Stimulated activated CD4-positive, alpha-beta T cell treated with anti-CD3 and anti-CD28 coated beads, Interleukin-12 subunit alpha, Interleukin-12 subunit beta, amount 100 ng/mL, for 4 hours (primary cell): ENCODE results near the gene TMEM185B.

Experiments
- DNase-seq: peaks from one replicate; pipeline ENCODE4 v3.0.0-alpha.2; 2020

Gene TMEM185B

DNA sequence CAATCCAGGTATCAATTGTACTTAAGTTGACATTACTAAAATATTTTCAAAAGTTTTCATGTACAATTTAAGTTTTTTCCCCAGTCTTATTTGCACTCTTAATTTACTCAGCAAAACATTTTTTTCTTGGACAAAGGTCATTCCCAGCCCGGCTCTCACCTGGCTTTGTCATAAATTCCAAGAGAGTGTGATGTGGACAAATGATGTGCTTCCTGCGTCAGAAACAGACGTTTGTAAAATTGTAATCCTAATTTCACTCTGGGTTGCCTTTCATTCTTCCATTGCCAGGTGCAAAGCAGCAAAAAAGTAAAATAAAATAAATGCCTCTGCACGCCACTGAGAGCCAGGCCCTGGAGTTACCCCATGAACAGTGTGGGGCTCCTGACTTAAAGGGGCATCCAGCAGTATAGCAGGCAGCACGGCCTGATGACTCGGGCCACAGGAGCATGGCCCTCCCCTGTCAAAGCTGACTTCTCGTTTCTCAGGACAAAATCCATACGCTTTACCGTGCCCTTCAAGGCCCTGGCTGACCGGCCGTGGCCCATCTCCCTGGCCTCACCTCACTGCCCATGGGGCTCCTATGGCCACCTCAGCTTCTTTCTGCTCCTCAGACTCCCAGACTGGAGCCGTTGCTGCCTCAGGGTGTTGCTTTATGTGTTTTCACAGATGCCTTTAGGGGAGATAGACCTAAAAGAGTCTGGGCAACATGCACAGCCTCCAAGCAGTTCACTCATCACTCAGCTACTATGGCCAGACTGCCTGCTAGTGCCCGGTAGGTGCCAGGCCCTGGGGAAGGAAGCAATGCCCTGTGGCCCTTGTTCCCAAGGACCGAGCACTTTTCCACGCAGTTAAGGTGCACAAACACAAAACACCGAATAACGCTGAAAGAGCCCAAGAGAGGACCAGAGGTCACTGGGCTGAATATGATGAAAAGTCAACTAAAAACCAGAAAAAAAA lies 7.6 kb upstream of the TMEM185B start:
- DNase-seq, result no peak

DNA sequence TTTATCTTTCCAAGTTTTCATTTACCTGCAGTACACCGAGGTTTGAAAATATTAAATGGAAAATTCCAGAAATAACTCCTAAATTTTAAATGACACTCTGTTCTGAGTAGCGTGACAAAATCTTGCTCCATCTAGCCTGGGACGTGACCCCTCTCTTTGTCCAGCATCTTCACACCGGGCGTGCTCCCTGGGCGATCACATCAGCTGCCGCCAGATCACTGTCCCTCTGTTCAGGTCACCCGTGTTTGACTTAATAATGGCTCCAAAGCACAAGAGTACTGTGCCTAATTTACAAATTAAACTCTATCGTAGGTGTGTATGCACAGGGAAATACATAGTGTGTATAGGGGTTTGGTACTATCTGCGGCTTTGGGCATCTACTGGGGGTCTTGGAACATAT lies 6.1 kb upstream of the TMEM185B start:
- no peak for DNase-seq

DNA sequence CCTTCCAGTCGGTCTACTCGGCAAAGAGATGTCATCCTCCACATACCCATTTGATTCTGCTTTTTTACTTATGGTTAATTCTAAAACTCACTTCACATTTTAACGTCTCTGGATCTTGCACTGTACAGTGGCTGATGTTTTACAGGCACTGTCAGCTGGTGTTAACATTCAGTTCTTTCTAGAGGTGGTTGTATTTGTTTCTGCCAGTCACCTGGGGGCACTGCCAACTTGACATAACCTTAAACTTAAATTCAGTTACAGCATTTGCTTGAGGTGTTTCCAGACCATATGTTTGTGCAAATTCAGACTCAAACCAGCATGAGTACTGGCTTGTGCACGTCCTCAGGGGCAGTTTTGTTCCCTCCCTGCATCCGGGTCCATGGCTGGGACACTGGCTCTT lies 5.3 kb upstream of the TMEM185B start:
- DNase-seq, result no peak

DNA sequence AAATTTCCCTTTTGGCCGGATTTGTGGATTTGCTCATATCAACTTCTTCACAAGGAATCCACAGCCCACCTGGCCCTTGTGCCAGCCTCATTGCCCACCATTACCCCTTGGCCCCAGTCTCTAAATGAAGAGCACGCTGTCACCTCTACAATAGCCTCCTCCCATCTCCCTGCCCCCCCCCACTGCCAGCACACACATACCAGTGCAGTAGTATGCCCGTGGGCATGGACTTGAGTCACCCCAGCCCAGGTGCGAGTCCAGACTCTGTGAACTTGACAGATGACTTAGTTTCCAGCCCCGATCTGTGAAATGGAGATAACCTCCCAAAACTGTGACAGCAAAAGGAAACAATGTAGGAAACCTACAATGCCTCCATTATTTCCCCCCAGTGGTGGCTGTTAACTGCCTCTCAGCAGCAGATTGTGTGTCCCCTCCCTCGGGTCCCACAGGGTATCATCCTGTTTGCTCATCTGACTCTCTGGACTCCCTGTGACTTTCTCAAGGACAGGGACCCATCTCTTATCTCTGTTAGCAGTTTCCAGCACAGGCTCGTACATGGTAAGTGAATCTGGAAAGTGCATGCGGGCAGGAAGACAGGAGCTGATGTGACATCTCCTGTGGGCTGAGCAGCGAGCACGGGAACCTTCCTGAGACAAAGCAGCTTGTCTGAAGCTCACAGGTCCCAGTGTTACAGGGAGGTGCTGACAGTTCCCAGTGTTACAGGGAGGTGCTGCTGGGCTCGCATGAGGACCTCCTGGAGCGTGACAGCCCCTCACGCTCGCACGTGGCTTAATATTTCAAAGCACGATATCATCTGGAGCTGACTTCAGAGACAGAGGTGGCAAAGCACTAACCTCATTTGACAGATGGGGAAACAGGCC lies 4.2 kb upstream of the TMEM185B start:
- peak; percentile 25 for DNase-seq

DNA sequence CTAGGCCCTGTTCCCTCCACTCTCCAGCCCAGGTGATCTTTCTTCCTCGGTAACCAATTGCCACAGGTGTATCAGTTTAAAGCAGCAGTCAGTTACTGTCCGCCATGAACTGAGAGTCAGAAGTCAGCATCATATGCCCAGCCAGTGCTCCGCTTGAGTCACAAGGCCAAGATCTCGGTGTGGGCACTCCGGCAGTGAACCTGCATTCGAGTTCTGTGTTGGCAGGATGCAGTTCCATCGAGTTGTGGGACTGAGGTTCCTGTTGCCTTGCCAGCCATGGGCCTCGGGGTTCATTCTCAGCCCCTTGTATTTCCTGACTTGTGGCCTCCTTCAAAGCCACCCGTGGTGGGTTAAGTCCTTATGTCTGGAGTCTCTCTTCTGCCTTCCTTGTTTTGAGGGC lies 3.1 kb upstream of the TMEM185B start:
- no peak for DNase-seq

DNA sequence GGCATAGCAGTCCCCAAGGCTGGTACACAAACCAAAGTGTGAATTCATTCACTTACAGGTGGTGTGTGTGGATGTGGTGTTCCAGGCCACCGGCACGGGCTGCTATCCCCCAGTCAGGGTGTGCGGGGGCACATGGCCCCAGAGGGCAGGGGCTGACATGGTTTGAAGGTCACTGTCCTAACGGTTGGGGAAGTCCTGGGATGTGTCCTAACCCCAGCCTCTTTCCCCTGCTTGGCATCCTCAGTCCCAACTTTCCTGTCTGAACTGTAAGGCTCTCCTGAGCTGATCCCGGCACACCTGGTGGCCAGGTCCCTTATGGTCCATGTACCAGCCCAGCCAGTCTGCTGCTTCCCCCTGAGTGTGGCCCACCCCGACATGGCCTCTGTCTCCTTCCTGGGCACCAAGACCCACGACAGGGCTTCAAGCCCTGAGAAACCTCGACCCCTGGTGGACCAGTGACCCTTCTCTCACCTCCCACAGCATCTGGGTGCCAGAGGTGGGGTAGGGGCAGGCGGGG lies 2.4 kb upstream of the TMEM185B start:
- DNase-seq, result no peak

DNA sequence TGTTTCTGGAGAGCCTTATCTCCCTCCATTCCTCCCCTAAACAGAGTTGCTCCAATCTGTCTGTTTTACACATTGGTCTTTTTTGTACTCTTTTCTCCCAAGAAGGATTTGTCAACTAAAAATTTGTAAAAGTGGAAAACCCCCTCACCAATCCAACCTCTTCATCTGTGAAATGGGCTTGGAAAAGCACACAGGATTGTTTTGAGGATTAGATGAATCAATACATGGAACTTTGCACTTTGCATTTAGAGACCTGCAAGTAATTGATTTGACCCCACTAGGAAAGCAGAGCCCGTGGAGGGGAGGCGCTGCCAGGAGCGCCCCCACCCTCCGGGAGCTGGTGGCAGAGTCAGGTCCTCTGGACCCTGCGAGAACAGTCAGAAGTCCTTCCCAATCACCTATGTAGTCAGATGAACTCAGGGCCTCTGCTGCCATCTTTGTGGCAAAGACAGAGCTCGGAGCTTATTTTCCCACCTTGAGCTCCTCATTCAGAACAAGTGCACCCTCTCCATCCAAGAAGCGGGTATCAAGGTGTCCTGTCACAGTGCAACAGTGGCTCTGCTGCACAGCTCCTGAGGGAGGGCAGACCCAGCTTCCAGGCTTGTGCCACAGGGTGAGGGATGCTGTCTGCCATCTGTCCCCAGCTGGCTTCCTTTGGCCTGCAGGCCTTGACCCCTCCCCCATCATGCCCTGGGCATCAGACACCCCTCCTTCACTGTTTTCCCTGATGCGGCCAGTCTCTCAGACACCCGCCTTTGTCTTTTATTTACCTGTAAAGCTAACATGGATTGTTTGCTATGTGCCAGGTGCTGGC lies 1.7 kb upstream of the TMEM185B start:
- DNase-seq, result no peak

DNA sequence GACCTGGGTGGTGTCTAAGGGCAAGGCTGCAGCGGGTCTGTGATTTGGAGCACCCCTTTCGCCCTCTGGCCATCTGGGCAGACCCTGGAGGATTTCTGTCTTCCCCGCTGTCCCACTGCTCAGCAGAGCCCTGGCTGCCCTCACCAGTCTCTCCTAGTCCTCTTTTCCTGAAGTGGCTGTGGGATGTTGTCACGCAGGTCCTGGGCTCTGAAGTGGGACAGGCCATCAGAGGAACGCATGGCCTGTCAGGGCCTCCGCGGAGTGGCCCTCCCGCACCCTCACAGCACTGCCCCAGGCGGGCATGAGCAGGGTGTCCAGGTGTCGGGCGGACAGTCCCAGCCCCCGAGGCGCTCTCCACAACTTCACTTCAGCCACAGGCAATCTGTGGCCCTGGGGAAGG lies 1.1 kb upstream of the TMEM185B start:
- DNase-seq, result no peak

DNA sequence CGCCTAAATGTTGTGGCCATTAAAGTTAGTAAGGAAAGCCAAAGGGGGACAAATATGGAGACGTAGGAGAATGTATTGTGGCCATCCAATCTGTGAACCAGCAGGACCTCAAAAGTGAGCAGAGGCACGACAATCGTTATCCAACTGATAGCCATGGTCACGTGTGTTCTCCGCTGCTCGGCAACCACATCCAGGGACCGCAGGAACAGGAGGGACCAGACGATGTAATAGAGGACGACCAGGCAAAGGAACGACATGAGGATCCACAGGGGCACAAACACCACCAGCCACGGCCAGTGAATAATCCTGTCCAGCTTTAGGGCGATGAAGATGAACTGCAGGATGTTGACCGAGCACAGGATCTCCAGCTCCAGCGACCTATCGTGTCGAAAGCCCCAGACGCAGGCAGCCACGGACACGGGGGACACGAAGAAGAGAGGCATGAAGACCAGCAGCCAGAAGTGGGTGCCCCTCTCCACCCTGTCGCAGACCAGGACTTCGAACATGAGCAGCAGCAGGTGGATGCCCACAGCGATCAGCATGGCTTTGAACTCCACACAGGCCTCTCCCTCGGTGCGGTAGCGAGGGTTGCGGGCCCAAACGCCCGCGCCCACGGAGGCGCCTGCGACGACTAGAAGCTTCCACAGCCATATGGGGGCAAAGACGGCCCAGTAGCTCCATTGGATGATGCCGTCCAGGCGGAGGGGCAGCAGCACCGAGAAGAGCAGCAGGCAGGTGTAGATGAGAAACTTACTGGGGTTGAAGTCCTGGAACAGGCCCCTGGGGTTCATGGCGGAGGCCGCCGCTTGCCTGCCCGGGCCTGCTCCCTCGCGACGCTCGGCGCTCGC lies 790 bp downstream of the TMEM185B start:
- no peak for DNase-seq

DNA sequence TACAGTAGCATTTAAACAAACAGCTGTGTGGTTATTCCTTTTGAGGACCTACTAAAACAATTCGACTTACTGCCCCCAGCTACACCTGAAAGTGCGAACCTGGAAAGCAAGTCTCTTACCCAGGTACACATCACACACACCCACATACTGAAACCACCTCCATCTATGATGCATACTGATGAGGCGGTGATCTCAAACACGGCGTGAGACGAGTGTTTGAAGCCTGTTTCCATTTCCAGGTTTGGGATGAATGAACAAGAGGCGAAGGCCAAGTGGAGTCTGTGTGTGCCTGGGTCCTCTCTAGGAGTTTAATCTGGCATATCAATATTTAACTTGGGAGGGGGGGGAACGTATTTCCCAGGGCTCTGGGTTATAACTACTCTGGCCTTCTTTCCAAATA lies 1.6 kb downstream of the TMEM185B start:
- DNase-seq, result no peak

DNA sequence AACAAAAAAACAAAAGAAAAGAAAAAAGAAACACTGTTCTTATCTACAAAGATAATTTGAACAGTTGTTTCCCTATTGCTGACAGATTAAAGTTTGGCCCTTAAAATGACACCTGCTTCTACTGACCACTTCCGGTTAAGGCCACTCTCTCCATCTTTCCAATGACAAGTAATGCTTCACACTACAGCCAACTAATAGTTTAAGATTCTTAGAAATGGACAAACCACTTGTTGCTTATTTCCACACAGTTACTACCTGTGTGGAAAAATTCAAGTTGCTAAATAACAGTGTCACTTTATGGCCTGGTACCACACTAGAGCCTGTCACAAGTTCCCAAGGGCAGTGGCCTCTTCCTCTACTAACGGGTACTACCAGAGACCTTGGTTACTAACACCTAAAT lies 2.4 kb downstream of the TMEM185B start:
- no peak for DNase-seq

DNA sequence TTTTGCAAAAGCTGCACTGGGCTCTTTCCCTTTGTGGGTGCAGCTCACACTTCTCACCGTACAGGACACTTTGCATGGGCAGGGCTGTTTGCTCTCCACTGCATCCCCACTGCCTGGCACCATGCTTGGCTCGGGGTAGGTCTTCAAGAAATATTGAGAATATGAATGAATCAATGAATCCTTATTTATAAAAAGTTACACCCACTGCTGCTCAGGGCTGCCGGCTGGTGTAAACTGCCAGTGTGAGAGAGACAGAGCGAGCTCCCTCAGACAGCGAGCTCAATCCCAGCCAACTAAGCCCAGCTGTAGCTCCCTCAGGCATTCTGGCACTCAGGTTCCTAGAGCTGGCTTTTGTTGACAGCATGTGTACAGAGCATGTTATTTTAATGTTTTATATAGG lies 3.4 kb downstream of the TMEM185B start:
- DNase-seq, result no peak

DNA sequence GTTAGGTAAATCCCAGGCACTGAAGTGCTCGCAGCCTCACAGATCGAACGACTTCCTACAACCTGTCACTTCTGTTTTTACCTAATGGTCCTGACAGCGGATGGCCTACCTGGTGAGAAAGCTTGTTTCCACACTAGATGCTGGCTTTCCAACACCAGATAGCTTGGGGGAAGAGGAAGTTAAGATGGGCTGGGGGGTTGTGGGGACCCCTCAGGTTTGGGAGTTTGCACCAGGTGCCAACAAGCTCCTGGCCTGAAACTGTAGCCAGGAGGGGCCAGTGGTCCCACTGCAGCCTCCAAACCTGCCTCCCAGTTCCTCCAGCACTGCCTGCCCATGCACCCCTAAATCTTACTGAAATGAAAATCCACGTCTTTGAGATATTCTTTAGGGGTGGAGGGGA lies 3.9 kb downstream of the TMEM185B start:
- no peak for DNase-seq

DNA sequence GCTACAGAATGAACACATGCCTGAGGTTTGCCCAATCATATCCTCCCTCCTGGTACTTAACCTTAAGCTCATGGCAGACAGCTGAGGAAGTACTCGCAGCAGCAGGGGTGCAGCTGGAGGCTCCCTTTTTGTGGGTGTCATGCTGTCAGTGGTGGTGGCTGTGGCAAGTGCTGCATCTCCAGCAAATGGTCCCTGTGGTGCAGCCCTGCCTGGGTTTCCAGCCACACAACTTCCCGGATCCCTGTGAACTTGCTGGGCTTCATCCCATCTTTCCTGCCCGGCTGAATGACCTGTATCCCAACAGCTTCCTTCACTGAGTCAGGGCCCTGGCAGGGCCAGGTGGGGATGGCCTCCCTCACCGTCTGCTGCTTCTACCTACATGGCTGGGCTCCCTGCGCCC lies 5.0 kb downstream of the TMEM185B start:
- no peak for DNase-seq

DNA sequence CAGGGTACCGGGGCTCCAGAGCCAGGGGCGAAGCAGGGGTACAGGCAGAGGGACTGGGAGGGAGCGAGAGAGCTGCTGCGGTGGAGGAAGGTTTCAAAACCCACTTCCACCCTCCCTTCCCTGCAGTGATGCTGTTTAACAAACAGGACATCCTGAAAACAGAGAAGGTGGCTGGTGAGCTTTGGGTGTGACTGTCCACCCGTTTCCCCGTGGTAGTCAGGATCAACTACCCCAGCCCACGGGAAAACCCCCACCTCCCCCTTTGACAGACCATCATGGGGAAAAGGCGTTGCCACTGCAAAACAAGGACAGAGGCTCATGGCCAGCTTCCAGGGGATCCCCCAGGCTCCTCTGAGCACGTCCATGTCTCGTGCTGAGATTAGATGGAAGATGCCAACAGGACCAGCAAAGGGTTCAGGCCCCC lies 12.9 kb downstream of the TMEM185B start:
- no peak for DNase-seq

DNA sequence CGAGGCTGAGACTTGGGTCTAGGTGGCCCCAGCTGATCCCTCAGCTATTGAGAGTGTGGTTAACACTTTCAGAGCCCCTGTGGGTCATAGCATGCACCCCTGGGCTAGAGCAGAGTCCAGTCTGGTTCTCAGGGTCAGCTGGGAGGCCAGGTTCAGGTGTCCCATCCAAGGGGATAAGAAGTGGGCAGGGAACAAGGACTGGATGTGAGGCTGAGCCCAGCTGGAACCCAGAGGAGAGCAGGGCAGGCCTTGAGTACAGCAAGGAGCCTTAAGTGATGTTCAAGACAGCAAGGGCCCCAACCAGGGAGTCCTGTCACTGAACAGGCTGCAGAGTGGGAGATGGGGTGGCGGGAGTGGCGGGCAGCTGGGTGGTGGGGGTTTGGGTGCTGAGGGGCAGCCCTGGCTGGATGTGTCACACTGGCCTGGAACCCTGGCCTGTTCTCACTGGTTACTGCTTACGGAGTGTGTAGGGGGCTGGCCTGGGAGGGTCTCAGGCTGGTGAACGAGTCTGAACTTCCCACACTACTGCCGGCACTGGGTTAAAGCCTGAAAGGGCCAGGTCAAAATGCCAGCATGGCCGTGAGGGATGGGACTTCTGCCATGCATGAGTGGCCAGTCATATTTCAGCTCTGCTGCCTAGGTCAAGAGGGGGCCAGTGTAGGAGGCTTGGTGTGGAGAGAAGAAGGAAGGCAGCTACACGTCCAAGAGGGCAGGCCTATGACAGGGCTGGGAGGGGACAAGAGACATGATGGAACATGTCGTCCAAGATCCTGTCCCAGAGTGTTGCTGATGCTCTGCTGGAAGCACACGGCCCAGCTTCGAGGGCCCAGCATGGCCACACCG lies 13.6 kb downstream of the TMEM185B start:
- DNase-seq, result no peak

DNA sequence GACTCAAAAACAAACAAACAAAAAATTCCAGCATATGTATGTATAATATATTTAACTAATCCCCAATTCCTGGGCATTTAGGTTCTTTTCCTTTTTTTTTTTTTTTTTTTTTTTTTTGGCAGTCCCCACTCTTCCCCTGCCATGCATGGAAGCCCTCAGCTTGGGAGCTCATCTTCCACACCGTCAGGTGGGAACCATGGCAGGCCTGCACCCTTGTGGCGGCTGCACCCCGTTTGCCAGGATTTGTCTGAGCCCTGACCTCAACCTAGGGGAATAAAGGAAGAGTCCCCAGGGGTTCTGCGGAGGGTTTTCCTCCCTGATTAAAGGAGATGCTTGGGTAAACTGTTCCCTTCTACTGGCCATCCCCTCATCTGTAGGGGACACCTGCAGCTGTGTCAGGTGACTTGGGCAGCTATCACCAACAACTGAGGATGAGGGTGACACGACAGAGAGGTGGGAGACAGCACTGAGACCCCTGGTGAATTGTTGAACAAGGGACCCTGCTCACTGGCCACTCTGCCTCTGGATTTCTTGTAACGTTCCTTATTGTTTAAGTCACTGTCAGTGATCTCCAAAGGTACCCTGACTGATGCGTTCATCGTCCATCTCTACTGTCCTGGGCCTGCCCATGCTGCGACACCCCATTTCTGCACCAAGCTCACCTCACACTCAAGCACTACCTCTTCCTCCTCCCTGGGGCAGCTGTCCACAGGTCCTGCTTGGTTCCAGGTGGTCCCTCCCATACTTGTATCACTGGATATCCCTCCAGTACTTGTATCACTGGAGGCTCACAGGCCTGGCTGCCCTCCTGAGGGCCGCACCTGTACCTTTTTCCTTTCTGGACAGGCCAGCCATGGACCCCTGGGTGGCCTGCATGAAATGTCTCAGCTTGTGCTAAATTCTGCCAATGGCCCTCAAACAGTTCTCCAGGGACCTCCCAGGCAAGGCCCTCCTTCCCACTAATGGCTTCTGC lies 14.5 kb downstream of the TMEM185B start:
- DNase-seq, result no peak

DNA sequence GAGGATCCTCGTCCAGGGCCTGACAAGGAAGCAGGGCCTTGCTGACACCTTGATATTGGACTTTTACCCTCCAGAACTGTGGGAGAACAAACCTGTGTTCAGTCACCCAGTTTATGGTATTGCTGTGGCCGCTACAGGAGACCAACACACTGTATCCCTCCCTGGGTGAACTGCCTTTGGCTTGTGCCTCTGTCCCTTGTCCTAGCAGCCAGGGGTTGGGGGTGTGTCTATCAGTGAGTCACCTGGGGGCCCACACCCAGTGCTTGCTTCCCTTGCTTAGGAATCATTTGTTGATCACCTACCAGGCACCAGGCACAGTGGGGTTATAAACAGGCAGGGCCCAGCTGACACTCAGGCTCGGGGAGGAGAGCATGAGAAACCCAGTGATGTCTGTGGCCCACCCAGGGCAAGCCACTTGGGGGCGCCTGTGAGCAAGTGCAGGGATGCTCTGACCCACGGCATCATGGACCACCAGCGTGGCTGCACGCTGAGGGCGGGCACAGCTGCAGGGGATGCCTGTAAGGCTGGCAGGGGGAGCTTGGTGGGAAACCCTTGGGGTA lies 17.1 kb downstream of the TMEM185B start:
- DNase-seq, result peak; percentile 47
